GM18498 (cell line): ENCODE measurements around the gene COL13A1.

Source experiments
- ATAC-seq: cut with Tn5 transposase; IDR thresholded peaks from one replicate; pipeline ENCODE4 v1.9.1; 2021; ENCODE audit warnings: mild to moderate bottlenecking, moderate library complexity; ENCODE audit not compliant: unreplicated experiment

COL13A1 gene

DNA sequence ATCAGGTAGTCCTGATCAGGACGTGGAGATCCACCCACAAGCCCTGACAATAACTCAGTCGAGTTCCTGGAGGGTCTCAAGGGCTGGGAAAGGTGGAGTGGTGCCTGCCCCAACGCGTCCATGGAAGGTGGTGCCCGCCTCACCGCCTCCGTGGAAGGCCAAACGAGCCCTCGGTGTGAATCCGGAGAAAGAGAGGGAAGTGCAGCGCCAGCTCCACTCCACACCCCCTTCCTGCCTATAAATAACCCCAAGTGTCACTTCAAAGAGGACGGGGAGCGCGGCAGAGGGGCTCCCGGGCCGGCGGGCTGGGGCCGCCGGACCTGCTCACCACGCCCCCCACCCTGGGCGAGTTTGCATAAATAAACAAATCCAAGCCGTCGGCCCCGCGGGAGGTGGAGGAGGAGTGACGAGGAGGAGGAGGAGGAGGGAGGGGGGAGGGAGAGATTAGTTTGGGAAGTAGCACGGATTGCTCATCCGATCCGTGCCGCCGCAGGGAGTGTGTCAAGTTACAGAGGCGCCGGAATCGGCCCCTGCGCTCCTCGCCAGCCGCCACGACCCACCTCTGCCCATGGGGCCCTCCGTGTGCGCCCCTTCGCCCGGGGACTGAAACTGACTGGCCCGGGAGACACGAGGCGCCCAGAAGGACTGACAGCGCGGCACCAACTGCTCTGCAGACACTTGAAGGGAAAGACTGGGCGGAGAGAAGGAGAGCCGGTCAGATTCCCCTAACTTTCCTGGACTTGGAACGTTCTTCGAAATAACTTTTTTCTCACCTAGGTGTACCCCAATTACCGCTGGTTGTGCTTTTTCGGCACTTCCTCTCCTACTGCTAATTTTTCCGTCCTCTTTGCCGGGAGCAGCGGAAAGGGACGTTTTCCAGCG, at the start of gene COL13A1:
Gene COL13A1 (plus strand): TSS at position 473 of the 882 bp plus-strand sequence. CDS start 518 bp downstream, outside the sequence.
- ATAC-seq: no peak

- no peak for ATAC-seq
These were observed 49.2 kb upstream of the COL13A1 start for GRCh38 chr10:69752479-69752878.

GRCh38 chr10:69756279-69756678, 45.4 kb upstream of the COL13A1 start:
- no peak for ATAC-seq

DNA sequence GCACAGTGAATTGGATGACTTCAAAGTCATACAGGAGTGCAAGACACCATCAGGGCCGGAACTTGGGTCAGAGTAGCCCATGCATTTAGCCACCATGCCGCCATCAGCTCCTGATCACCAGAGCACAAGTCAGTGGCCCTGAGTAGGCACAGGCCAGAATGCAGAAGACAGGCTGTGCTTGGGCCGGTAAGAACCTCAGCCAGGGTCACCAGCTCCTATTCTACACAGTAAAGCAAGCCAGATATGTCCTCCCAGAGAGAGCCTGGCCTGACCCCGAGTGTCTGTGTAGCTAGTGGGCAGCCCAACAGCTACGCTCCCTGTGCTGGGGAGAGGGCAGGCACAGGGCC, 44.5 kb upstream of the COL13A1 start:
- ATAC-seq: no peak

- no peak for ATAC-seq
These were observed 44.0 kb upstream of the COL13A1 start for GRCh38 chr10:69757553-69758309.

DNA sequence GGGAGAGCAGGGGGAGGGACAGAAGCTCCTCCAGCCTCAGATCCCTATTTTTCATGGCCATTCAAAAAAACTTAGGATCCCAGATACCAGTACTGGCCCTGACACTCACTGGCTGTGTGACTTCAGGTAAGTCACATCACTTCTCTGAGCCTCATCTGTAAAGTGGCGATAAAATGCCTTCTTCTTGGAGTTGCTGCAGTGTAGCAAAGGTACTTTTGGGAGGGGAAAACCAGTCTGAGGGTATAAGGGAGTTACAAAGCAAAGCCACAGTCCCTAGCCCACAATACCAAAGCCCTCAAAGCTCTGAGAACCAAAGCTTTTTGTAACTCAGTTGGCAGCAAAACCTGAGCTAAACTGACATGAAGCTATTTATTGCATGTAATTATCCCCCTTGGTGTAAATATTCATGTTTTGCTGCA, 43.4 kb upstream of the COL13A1 start:
- no peak for ATAC-seq

GRCh38 chr10:69759641-69760040, 42.1 kb upstream of the COL13A1 start:
- ATAC-seq: no peak

DNA sequence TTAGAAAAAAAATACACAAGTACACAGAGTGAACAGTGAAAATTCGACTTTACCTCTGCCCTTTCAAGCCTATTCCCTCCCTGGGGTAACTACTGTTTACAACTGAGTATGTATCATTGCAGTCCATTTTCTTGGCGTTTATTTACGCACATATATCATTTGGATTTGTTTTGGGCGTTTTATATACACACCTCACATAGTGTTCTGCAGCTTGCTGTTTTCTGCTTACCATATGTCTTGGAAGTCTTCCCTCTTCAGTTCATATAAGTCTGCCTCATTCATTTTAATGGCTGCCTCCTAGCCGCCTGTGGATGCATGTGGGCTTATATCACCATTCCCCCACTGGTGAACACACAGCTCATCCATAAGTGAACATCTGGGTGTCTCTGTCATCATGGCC, 41.6 kb upstream of the COL13A1 start:
- no peak for ATAC-seq

DNA sequence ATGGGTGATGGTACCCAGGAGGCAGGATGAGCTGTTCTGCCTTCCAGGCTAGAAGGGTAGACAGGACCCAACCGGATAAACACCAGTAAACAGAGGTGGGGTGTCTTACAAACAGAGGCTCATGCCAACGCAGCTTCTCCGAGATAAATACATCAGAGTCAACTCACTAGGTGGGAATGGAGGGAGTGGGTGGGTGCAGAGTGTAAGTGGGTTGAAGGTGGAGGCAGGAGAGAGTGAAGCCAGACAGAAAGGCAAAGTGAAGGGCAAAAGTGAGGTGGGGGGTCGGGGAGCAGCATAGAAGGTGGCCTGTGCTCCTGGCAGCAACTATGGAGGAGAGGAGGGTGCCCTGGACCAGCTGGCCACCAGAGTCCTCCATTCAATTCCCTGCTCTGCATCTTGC, 40.4 kb upstream of the COL13A1 start:
- ATAC-seq: no peak

DNA sequence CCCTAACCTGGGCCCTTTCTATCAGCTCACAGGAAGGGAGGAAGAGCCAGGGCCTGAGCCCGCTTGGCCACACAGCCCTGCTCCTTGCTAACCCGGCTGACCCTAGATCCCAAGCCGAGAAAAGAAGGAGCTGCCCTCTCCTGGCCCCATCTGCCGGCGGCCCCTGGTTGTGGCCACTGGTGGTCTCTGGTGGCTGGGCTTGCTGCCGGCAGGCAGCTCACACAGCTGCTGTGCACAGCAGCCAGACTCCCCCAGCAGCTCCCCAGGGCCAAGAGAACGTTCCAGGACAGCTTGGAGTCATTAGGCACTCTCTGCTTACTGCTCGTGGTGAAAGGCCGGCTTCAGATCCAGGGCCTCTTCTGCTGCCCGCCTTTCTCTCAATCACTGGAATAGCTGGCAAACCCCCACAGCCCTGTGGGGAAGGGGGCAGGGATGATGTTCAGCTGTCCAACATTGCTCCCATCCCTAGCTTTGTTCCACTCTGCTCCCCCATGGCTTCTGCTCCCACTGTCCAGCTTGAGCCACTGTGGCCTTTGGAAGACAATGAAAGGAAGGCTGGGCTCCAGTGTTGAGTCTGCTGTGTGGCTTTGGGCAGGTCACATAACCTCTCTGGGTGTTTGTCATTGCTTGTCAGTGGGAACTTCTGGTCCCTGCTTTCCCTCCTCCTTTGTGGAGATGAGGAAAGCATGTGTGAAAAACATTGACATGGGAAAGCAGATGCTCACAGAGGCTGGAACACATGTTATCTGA, 35.4 kb upstream of the COL13A1 start:
- ATAC-seq: no peak

DNA sequence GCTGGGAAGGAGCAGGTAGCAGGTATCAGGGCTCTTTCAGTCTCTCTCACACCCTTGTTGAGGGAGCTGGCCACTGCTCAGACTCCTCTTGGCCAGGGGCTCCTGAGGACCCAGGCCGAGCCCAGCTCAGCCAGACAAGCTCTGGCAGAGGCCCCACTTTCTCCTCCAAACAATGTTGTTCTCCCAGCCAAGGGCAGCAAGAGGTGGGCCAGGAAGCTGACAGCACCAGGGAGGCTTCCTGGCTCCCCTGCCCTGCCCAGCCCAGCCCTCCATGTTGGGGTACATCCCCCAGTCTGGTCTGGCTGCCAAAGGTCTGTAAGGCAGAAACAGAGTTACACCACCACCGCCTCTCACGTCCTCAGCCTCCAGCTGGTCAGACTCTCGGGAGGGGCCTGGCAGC, 33.9 kb upstream of the COL13A1 start:
- ATAC-seq: no peak

DNA sequence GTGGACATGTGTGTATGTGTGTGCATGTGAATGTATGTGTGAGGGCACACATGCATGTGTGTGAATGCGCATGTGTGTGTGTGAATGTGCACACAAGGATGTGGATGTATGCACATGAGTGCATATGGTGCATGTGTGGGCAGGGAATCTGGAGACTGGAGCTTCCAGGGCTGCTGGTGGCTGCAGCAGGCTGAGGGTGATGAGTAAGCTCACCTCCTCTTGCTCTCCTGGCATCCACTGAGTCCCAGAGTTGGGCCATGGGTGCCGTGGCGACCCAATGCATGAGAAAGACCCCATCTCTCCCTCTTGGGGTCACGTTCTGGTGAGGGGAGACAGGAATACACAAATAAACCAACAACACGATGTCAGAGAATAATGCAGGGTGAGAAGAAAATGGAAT, 33.3 kb upstream of the COL13A1 start:
- no peak for ATAC-seq

DNA sequence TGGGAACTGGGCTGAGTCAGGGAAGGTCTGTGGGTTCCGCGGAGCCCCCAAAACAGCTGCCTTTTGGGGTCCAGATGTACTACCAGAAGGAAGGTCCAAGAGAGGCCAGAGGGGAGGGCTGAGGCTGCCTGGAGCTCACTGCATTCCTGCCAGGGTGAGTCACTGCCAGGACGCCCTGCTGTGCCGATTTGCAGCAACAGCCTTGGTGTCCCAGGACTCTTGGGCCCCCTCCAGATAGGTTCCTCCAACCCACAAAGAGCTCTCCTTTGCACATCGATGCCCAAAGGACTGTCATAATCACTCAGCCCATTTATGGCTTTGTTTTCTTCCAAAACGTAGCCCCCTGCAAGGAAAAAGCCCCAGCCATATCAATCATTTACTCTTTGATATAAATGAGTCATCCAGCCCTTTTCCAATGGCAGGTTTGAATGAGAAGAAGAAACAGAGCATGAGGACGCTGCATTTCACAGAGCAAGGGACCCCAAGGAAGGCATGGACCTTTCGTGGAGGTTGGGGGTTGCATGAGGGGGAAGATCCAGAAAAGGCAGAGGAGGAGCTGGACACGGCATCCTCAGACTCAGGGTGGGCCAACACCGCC, 32.2 kb upstream of the COL13A1 start:
- ATAC-seq: no peak

- no peak for ATAC-seq
These were observed 28.6 kb upstream of the COL13A1 start for GRCh38 chr10:69772933-69773704.

DNA sequence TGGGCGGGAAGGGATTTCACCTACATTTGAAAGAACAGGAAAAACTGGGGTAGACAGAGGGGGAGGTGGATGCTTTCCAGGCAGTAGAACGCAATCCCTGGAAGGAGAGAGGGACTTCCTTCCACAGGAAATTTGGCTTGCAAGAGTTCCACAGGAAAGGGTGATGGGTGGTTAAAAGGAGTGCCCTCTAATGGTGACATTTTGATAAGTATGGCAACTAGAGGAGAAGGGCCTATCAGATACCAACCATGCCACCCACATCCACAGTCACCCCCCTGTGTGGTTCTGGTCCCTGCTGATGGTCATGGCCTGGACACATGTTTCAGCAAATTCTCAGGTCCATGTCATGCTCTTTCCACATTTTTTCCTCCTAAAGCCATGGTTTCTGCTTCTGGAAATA, 27.1 kb upstream of the COL13A1 start:
- no peak for ATAC-seq

DNA sequence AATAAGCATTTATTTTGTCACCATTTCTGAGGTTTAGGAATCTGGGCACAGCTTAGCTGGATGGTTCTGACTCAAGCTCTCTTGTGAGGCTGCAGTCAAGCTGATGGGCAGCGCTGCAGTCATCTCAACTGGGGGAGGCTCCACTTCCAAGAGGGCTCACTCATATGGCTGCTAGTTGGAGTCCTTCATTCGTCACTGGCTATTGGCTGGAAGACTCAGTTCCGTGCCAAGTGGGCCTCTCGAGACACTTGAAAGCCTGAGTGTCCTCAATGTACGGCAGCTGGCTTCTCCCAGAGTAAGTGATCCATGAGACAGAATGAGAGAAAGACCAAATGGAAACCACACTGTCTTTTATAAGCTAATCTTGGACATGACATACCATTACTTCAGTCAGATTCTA, 21.6 kb upstream of the COL13A1 start:
- ATAC-seq: no peak

- no peak for ATAC-seq
These were observed 20.1 kb upstream of the COL13A1 start for GRCh38 chr10:69781576-69781975.

DNA sequence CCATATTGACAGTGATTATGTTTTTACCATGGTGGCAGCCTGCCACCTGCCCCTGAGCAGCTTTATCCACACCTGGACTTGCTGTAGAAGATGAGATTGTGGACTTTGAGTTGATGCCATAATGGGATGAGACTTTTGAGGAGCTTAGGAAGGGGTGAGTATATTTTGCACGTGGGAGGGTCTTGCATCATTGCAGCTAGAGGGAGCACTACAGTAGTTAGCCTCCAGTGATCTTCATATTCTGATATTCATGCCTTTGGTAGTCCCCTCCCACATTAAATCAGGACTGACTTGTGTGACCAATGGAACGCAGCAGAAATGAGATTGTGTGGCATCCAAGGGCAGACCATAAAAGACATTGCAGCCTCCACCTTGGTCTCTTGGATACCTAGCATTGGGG, 18.2 kb upstream of the COL13A1 start:
- no peak for ATAC-seq

GRCh38 chr10:69786791-69787190, 14.9 kb upstream of the COL13A1 start:
- no peak for ATAC-seq

DNA sequence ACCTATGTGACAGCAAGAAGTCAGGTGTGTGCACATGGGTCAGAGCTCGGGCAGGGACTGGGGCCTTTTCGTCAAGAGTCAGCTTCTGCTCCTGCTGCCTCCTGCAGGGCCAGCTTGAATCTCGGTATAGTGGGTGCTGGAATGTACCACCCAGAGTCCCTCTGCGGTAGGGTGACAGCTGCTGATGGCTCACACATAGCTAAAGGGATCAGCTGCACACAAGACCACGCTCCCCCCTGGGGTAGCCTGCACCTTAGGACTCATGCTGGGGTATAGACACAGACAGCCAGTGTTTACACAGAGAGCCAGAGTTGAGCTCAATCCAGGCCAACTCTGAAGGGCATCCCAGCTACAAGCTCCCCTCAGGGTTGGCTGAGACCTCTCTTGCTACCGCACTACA, 14.0 kb upstream of the COL13A1 start:
- no peak for ATAC-seq
